HG03558 (cell line): ENCODE measurements around the gene C19orf44.
A peak's percentile ranks its signal among the peaks of the same experiment; 100 is the strongest.
"Not testable (repeated sequence)": the region's sequence is repeated elsewhere in the genome, so short reads cannot be mapped to it uniquely, and the experiment has no call there.

ENCODE experiments used
- ATAC-seq: cut with Tn5 transposase; IDR thresholded peaks from one replicate; pipeline ENCODE4 v1.9.1; 2021; ENCODE audit warnings: moderate number of reproducible peaks; ENCODE audit not compliant: unreplicated experiment; ENCODE audit errors: extremely low read depth

Gene C19orf44

GRCh38 chr19:16530540-16531379, 34.6 kb downstream of the C19orf44 start:
- no peak for ATAC-seq

- no peak for ATAC-seq
Measured at GRCh38 chr19:16531380-16531669, 35.1 kb downstream of the C19orf44 start.

DNA sequence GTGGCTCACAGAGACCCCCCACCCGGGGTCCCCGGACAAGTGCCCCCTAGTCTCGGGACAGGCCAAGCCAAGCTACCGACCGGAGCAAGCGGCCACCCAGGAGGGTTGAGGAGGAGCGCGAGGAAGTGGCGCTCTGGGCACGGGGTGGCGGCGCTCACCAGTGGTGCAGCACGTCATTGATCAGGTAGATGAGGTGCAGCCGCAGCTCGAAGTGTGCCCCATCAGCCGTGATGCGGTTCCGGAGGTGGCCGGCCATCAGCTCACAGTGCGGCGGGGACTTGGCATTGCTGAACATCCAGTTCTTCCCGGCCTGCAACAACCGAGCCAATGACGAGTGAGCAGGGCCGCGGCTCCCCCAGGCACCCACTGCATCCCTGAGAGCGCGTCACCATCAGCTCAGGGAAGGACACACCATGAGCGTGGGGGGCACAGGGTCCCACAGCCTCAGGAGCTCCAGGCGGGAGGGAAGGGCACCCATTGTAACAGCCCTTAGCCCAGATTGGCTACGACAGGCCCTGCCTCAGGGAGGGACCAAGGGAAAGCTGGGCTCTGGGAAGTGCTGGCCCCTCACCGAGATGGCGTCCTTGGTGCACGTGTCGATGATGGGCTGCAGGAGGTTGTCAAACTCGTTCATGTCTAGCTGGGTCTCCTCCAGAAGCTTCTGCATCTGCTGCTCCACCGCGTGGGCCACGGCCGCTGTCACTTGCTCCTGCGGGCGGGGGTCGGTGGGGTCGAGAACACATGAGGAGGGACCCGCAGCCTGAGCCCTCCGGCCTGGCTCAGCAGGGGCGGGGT, 36.4 kb downstream of the C19orf44 start:
- no peak for ATAC-seq

DNA sequence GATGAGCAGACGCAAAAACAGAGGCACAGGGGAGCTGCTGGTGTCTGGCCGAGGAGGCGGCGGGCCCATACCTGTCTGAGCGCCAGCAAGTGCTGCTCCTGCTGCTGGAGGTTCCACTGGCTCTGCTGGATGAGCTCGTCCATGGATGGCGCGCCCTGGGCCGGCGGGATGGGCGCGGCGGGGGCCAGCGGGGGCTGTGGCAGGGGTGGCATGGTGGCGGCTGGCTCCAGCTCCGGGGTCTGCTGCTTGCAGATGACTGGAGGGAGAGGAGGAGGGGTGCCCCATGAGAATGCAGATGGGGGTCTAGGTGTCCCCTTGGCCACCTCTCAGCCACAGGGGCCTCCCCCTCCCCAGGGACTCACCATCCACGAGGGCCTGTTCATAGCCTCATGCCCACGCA, 39.2 kb downstream of the C19orf44 start:
- no peak for ATAC-seq

DNA sequence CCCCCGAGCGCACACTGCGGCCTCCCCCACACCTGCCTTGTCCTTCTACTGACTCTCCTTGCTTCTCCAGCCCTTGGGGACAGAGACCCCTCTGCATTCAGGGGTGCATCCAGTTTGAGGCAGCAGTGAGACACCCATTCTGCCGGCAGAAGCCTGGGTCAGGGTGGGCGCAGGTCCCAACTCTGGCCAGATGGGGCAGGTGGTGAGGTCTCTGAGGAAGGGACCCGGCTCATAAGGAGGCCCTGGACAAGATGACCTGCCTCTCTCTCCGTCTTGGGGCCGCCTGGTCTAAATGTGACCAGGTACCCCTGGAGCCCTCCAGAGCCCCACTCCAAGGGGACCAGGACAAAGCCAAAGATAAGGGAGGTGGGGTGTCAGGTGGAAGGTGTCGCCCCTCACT, 39.9 kb downstream of the C19orf44 start:
- ATAC-seq: no peak

DNA sequence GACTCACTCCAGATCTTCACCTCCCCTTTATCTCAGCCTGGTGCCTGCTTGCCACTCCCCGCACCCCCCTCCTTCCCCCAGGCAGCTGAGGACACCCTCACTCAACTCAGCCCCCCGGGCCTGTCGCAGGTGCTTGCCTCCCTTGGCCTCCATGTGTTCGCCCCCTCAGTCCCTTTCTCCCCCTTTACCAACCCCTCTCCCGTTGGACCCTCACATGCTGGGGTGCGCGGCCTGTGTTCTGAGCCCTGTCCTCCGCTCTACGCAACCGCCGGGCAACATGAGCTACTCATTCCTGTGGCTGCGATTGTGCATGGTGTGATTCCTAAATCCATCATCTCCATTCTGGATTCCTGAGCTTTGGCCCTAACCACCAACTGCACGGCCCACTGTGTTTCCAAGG, 40.9 kb downstream of the C19orf44 start:
- no peak for ATAC-seq

DNA sequence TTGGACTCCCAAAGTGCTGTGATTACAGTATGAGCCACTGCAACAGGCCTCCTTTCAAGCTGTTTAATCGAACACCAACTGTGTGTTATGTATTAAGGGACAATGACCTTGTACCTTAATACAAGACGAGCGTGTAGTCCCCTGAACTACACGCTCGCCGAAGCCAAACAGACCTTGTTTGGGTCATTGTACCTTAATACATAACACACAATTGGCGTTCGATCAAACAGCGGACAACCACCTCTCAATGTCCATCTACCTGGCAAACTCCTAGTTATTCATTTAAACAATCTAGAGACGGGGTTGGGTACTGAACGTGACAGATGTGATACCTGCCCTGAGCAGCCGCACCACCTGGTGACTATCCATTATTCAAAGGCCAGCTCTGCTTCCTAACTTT, 44.8 kb downstream of the C19orf44 start:
- no peak for ATAC-seq

GRCh38 chr19:16541526-16542044, 45.4 kb downstream of the C19orf44 start:
- no peak for ATAC-seq

- ATAC-seq: peak; percentile 58
Measured at GRCh38 chr19:16542045-16542909, 46.1 kb downstream of the C19orf44 start, which contains the start of gene CHERP. Gene CHERP, minus strand, starts transcription at chr19:16542437. Its CDS starts 59 bp downstream, at chr19:16542378.

- ATAC-seq: no peak
Measured at GRCh38 chr19:16542910-16543472, 46.8 kb downstream of the C19orf44 start.

DNA sequence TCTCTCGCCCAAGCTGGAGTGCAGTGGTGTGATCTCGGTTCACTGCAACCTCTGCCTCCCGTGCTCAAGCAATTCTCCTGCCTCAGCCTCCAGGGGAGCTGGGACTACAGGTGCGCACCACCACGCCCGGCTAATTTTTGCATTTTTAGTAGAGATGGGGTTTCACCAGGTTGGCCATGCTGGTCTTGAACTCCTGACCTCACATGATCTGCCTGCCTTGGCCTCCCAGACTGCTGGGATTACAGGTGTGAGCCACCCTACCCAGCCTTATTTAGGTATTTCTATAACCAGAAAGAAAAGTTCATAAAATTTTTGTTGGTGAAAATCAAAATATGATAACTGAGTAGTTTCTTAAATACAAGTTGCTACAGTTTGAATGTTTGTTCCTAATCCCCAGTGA, 47.5 kb downstream of the C19orf44 start:
- not testable (repeated sequence) for ATAC-seq

GRCh38 chr19:16544473-16545231, 48.5 kb downstream of the C19orf44 start:
- no peak for ATAC-seq

DNA sequence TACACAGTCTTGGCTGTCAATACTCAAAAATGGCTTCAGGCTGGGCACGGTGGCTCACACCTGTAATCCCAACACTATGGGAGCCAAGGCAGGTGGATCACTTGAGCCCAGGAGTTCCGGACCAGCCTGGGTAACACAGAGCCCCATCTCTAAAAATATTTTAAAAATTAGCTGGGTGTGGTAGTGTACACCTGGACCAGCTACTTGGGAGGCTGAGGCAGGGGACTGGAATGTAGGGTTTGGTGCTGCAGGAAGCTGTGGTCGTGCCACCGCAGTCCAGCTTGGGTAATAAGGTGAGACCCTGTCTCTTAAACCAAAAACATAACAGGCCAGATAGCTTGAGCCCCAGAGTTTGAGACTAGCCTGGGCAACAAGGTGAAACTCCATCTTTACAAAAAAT, 52.8 kb downstream of the C19orf44 start:
- no peak for ATAC-seq

DNA sequence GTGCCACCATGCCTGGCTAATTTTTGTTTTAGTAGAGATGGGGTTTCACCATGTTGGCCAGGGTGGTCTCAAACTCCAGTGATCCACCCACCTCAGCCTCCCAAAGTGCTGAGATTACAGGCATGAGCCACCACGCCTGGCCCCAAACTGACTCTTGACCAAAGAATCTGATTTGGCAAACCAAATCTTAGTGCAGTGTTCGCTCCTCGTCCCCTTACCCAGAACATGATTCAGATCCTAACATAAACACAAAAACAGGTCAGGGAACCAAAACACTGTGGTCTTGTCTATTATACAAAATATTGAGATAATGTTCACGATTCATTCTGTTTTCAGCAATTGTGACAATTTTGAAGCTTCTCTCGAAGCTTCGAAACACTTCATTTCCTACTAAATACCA, 55.7 kb downstream of the C19orf44 start:
- not testable (repeated sequence) for ATAC-seq

- ATAC-seq: no peak
Measured at GRCh38 chr19:16554776-16555175, 58.6 kb downstream of the C19orf44 start.

GRCh38 chr19:16559780-16560276, 63.6 kb downstream of the C19orf44 start:
- no peak for ATAC-seq

DNA sequence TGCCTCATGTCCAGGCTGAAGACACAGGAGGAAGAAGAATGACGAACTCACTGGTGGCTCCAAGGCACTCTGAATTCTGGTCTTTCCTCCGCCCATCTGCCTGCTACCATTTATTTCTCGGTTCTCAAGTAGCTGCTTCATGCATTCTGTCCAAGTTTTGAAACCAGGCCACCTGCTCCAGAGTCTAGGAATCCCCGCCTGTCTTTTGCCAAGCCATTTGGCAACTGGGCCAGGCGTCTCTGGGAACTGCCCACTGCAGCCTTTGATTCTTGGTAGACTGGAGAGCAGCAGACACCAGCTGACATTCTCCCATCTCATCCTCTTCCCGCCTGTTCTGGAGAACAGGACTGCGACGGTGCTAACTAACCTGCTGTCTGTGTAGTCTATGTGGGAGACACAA, 65.2 kb downstream of the C19orf44 start:
- ATAC-seq: no peak

GRCh38 chr19:16562608-16563025, 66.4 kb downstream of the C19orf44 start:
- ATAC-seq: no peak

DNA sequence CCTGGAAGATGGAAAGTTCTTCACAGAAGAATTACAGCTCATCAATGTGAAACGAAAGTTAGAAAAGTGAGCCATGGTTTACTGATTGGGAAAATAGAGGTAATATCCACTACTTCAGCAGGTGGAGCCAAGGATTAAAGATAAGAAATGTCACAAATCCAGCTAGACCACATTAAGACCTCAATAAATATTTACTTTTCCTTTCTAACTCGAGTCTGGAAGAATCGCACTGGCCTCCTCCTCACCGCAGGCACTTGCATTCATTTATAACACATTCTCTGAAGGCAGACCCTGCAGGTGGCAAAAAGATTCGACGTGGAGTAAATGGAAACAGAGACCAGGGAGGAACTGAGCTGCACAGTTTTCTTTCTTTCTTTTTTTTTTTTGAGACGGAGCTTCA, 68.6 kb downstream of the C19orf44 start:
- ATAC-seq: no peak
